GM23338 (cell line): Measurements from ENCODE around the gene CCL8. TPM values are rescaled to one million over a fixed set of nuclear protein-coding genes. Genes with fewer than 3 reads are reported as not detected.

Experiments
- ATAC-seq: fragments of 200-7000 bp; cut with Tn5 transposase; 3 replicates; pipeline ENCODE4 v1.9.1; 2020
- DNase-seq: peaks from one replicate; pipeline ENCODE4 v3.0.0-alpha.2; 2015; ENCODE audit warnings: low spot score
- H2AFZ ChIP-seq: fragments of 200-600 bp; sonication (generic); 2 replicates; pipeline ENCODE4 v1.8.0; 2016; ENCODE audit warnings: antibody characterized with exemption, mild to moderate bottlenecking, moderate library complexity
- H3F3A ChIP-seq: fragments of 200-600 bp; sonication (generic); replicated peaks from 2 replicates; pipeline ENCODE4 v1.8.0; 2017; ENCODE audit warnings: antibody characterized with exemption, mixed run types, low read depth
- H3K27ac ChIP-seq: fragments of 200-600 bp; sonication (generic); 2 replicates; pipeline ENCODE4 v1.6.1; 2016; ENCODE audit warnings: low read depth
- H3K27me3 ChIP-seq: fragments of 200-600 bp; sonication (generic); 2 replicates; pipeline ENCODE4 v1.8.0; 2016; ENCODE audit warnings: mild to moderate bottlenecking, mixed run types, moderate library complexity; ENCODE audit not compliant: insufficient read depth
- H3K36me3 ChIP-seq: fragments of 200-600 bp; sonication (generic); 2 replicates; pipeline ENCODE4 v1.8.0; 2016; ENCODE audit warnings: mild to moderate bottlenecking; ENCODE audit not compliant: insufficient read depth
- H3K4me1 ChIP-seq: fragments of 200-600 bp; sonication (generic); 2 replicates; pipeline ENCODE4 v1.8.0; 2016; ENCODE audit warnings: mild to moderate bottlenecking, moderate library complexity; ENCODE audit not compliant: insufficient read depth
- H3K4me2 ChIP-seq: fragments of 200-600 bp; sonication (generic); 2 replicates; pipeline ENCODE4 v1.7.1; 2017; ENCODE audit warnings: mixed run types
- H3K4me3 ChIP-seq: fragments of 200-600 bp; sonication (generic); 2 replicates; pipeline ENCODE4 v1.6.1; 2016; ENCODE audit warnings: mixed run types
- H3K79me2 ChIP-seq: fragments of 200-600 bp; sonication (generic); replicated peaks from 2 replicates; pipeline ENCODE4 v1.8.0; 2017; ENCODE audit warnings: mild to moderate bottlenecking; ENCODE audit not compliant: insufficient read depth
- H3K9me2 ChIP-seq: fragments of 200-600 bp; sonication (generic); 2 replicates; pipeline ENCODE4 v1.8.0; 2017; ENCODE audit not compliant: insufficient read depth
- H4K20me1 ChIP-seq: fragments of 200-600 bp; sonication (generic); replicated peaks from 2 replicates; pipeline ENCODE4 v1.8.0; 2017; ENCODE audit warnings: mild to moderate bottlenecking; ENCODE audit not compliant: insufficient read depth
- H3K27ac Mint-ChIP-seq: 2 replicates; pipeline ENCODE4 v1.8.0; 2020; ENCODE audit warnings: inconsistent platforms, mild to moderate bottlenecking, moderate library complexity, mixed read lengths
- H3K27me3 Mint-ChIP-seq: 3 replicates; pipeline ENCODE4 v1.8.0; 2022; ENCODE audit warnings: low read depth, mild to moderate bottlenecking, moderate library complexity, mixed read lengths, inconsistent platforms; ENCODE audit not compliant: insufficient read depth, poor library complexity
- H3K36me3 Mint-ChIP-seq: 3 replicates; pipeline ENCODE4 v1.8.0; 2021; ENCODE audit warnings: low read depth, mild to moderate bottlenecking, inconsistent platforms, moderate library complexity, mixed read lengths
- H3K4me1 Mint-ChIP-seq: 3 replicates; pipeline ENCODE4 v1.8.0; 2020; ENCODE audit warnings: mild to moderate bottlenecking, inconsistent platforms, mixed read lengths
- H3K4me3 Mint-ChIP-seq: 3 replicates; pipeline ENCODE4 v1.8.0; 2021; ENCODE audit warnings: moderate library complexity, mild to moderate bottlenecking, inconsistent platforms, mixed read lengths
- H3K9me3 Mint-ChIP-seq: 3 replicates; pipeline ENCODE4 v1.8.0; 2020; ENCODE audit warnings: moderate library complexity, mild to moderate bottlenecking, inconsistent platforms, mixed read lengths
- CREB1 ChIP-seq: fragments of 250-450 bp; sonication (Bioruptor Pico); IDR thresholded peaks from 2 replicates; pipeline ENCODE4 v1.5.0; 2020; ENCODE audit warnings: low read depth, mild to moderate bottlenecking, moderate library complexity
- EZH2 ChIP-seq: fragments of 200-600 bp; sonication (generic); IDR thresholded peaks from one replicate; pipeline ENCODE4 v1.8.0; 2017; ENCODE audit warnings: antibody characterized with exemption, mild to moderate bottlenecking, low read depth; ENCODE audit not compliant: unreplicated experiment
- EZH2phosphoT487 ChIP-seq: fragments of 200-600 bp; sonication (generic); IDR thresholded peaks from one replicate; pipeline ENCODE4 v1.8.1; 2018; ENCODE audit warnings: antibody characterized with exemption; ENCODE audit not compliant: unreplicated experiment
- JUNB ChIP-seq: IDR thresholded peaks from one replicate; pipeline ENCODE4 v1.6.1; 2016; ENCODE audit warnings: antibody characterized with exemption; ENCODE audit not compliant: unreplicated experiment
- NANOG ChIP-seq: IDR thresholded peaks from 2 replicates; pipeline ENCODE4 v1.6.1; 2016; ENCODE audit warnings: antibody characterized with exemption, borderline replicate concordance
- POLR2AphosphoS5 ChIP-seq: IDR thresholded peaks from 2 replicates; pipeline ENCODE4 v1.6.1; 2016; ENCODE audit warnings: antibody characterized with exemption, low read depth
- STAT1 ChIP-seq: IDR thresholded peaks from one replicate; pipeline ENCODE4 v1.6.1; 2016; ENCODE audit warnings: antibody characterized with exemption; ENCODE audit not compliant: unreplicated experiment
- ZNF114 ChIP-seq: fragments of 250-450 bp; sonication (Bioruptor Pico); IDR thresholded peaks from 2 replicates; pipeline ENCODE4 v1.5.0; 2020; ENCODE audit warnings: mild to moderate bottlenecking, moderate library complexity
- ZNF331 ChIP-seq: fragments of 250-450 bp; sonication (Bioruptor Pico); IDR thresholded peaks from 2 replicates; pipeline ENCODE4 v1.5.0; 2020; ENCODE audit warnings: low read depth, mild to moderate bottlenecking, moderate library complexity
- polyA plus RNA-seq: library from polyadenylated mRNA; unstranded; fragments of >200 nt; fragmentation: Nextera tagmentation; extraction: Ambion mirVana; gene quantifications from 2 replicates; pipeline ENCODE4 v1.2.1, GENCODE V29; 2016
- total RNA-seq: library from RNA; depleted of rRNA; stranded (reverse); fragments of >200 nt; shearing (Covaris generic); gene quantifications from 2 replicates; pipeline ENCODE4 v1.2.3, GENCODE V29; 2014
- TF ChIP-seq, protein P1 (sequence below): IDR thresholded peaks from one replicate; pipeline ENCODE4 v1.6.1; 2018; ENCODE audit warnings: antibody characterized with exemption; ENCODE audit not compliant: unreplicated experiment
- TF ChIP-seq, protein P2 (sequence below): IDR thresholded peaks from 2 replicates; pipeline ENCODE4 v1.6.1; 2016; ENCODE audit warnings: antibody characterized with exemption
- TF ChIP-seq, protein P3 (sequence below), 2 experiments: fragments of 200-600 bp in 1 of 2; sonication (generic) in 1 of 2; conservative IDR thresholded peaks; 2 replicates each; pipeline versions ENCODE4 v1.5.1 to v1.6.1; 2016 to 2017; ENCODE audit warnings: antibody characterized with exemption in 2 of 2, low read depth in 2 of 2, mild to moderate bottlenecking in 2 of 2, moderate library complexity in 1 of 2
- TF ChIP-seq, protein P4 (sequence below): fragments of 250-450 bp; sonication (Bioruptor Pico); IDR thresholded peaks from 2 replicates; pipeline ENCODE4 v1.5.0; 2020; ENCODE audit warnings: mild to moderate bottlenecking, moderate library complexity

The CCL8 gene
- total and polyA plus RNA-seq, 2 experiments from 2014 or later, result not detected

DNA sequence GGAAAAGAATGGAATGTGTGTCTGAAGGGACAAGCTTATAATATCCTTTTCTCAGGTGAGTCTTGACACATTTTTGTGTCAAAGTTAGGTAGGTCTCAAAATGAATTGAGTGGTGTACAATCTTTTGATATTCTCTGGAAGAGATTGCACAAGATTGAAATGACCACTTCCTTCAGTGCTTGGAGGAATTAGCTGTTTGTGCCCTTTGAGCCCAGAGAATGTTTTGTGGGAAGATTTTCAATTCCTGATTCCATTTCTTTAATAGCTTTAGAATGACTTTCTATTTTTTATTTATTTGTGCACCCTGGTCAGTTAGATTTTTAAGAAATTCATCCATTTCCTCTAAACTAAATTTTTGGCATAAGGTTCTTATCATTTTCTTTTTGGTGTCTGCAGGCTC lies 35.4 kb downstream of the CCL8 start:
- ATAC-seq, result no peak
- no peaks in the 10 kb centered on the region for H3F3A ChIP-seq
- H3K36me3 ChIP-seq, result no peaks in the 10 kb centered on the region
- no peak overlapping the region for H2AFZ ChIP-seq
- H3K27ac ChIP-seq, result no peak overlapping the region
- no peaks in the 10 kb centered on the region for H3K36me3 Mint-ChIP-seq
- H3K9me3 Mint-ChIP-seq, result peaks cover 2% of the 10 kb centered on the region; the same call in 2 of the 3 replicates
- no peaks in the 10 kb centered on the region for H3K4me1 ChIP-seq
- no peak for DNase-seq
- H3K4me1 Mint-ChIP-seq, result no peaks in the 10 kb centered on the region
- no peaks in the 10 kb centered on the region for H3K27me3 ChIP-seq
- no peak overlapping the region for H3K4me3 ChIP-seq
- H3K4me2 ChIP-seq, result no peak overlapping the region
- no peak overlapping the region for H3K4me3 Mint-ChIP-seq
- no peaks in the 10 kb centered on the region for H3K27me3 Mint-ChIP-seq
- TF ChIP-seq JUNB (no peak), ZNF331 (no peak), NANOG (no peak), CREB1 (CRISPR knock-in tag) (no peak), POLR2AphosphoS5 (no peak), EZH2 (no peak), ZNF114 (no peak), STAT1 (no peak), EZH2phosphoT487 (no peak)
- TF ChIP-seq, protein P1, sequence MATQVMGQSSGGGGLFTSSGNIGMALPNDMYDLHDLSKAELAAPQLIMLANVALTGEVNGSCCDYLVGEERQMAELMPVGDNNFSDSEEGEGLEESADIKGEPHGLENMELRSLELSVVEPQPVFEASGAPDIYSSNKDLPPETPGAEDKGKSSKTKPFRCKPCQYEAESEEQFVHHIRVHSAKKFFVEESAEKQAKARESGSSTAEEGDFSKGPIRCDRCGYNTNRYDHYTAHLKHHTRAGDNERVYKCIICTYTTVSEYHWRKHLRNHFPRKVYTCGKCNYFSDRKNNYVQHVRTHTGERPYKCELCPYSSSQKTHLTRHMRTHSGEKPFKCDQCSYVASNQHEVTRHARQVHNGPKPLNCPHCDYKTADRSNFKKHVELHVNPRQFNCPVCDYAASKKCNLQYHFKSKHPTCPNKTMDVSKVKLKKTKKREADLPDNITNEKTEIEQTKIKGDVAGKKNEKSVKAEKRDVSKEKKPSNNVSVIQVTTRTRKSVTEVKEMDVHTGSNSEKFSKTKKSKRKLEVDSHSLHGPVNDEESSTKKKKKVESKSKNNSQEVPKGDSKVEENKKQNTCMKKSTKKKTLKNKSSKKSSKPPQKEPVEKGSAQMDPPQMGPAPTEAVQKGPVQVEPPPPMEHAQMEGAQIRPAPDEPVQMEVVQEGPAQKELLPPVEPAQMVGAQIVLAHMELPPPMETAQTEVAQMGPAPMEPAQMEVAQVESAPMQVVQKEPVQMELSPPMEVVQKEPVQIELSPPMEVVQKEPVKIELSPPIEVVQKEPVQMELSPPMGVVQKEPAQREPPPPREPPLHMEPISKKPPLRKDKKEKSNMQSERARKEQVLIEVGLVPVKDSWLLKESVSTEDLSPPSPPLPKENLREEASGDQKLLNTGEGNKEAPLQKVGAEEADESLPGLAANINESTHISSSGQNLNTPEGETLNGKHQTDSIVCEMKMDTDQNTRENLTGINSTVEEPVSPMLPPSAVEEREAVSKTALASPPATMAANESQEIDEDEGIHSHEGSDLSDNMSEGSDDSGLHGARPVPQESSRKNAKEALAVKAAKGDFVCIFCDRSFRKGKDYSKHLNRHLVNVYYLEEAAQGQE, result no peak
- TF ChIP-seq, protein P2, sequence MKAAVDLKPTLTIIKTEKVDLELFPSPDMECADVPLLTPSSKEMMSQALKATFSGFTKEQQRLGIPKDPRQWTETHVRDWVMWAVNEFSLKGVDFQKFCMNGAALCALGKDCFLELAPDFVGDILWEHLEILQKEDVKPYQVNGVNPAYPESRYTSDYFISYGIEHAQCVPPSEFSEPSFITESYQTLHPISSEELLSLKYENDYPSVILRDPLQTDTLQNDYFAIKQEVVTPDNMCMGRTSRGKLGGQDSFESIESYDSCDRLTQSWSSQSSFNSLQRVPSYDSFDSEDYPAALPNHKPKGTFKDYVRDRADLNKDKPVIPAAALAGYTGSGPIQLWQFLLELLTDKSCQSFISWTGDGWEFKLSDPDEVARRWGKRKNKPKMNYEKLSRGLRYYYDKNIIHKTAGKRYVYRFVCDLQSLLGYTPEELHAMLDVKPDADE, result no peak
- TF ChIP-seq, protein P3, sequence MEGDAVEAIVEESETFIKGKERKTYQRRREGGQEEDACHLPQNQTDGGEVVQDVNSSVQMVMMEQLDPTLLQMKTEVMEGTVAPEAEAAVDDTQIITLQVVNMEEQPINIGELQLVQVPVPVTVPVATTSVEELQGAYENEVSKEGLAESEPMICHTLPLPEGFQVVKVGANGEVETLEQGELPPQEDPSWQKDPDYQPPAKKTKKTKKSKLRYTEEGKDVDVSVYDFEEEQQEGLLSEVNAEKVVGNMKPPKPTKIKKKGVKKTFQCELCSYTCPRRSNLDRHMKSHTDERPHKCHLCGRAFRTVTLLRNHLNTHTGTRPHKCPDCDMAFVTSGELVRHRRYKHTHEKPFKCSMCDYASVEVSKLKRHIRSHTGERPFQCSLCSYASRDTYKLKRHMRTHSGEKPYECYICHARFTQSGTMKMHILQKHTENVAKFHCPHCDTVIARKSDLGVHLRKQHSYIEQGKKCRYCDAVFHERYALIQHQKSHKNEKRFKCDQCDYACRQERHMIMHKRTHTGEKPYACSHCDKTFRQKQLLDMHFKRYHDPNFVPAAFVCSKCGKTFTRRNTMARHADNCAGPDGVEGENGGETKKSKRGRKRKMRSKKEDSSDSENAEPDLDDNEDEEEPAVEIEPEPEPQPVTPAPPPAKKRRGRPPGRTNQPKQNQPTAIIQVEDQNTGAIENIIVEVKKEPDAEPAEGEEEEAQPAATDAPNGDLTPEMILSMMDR (conservative IDR thresholded peaks at IDR 0.05; ENCODE audit: low read depth in 2 of 2), result no peak
- TF ChIP-seq, protein P4, sequence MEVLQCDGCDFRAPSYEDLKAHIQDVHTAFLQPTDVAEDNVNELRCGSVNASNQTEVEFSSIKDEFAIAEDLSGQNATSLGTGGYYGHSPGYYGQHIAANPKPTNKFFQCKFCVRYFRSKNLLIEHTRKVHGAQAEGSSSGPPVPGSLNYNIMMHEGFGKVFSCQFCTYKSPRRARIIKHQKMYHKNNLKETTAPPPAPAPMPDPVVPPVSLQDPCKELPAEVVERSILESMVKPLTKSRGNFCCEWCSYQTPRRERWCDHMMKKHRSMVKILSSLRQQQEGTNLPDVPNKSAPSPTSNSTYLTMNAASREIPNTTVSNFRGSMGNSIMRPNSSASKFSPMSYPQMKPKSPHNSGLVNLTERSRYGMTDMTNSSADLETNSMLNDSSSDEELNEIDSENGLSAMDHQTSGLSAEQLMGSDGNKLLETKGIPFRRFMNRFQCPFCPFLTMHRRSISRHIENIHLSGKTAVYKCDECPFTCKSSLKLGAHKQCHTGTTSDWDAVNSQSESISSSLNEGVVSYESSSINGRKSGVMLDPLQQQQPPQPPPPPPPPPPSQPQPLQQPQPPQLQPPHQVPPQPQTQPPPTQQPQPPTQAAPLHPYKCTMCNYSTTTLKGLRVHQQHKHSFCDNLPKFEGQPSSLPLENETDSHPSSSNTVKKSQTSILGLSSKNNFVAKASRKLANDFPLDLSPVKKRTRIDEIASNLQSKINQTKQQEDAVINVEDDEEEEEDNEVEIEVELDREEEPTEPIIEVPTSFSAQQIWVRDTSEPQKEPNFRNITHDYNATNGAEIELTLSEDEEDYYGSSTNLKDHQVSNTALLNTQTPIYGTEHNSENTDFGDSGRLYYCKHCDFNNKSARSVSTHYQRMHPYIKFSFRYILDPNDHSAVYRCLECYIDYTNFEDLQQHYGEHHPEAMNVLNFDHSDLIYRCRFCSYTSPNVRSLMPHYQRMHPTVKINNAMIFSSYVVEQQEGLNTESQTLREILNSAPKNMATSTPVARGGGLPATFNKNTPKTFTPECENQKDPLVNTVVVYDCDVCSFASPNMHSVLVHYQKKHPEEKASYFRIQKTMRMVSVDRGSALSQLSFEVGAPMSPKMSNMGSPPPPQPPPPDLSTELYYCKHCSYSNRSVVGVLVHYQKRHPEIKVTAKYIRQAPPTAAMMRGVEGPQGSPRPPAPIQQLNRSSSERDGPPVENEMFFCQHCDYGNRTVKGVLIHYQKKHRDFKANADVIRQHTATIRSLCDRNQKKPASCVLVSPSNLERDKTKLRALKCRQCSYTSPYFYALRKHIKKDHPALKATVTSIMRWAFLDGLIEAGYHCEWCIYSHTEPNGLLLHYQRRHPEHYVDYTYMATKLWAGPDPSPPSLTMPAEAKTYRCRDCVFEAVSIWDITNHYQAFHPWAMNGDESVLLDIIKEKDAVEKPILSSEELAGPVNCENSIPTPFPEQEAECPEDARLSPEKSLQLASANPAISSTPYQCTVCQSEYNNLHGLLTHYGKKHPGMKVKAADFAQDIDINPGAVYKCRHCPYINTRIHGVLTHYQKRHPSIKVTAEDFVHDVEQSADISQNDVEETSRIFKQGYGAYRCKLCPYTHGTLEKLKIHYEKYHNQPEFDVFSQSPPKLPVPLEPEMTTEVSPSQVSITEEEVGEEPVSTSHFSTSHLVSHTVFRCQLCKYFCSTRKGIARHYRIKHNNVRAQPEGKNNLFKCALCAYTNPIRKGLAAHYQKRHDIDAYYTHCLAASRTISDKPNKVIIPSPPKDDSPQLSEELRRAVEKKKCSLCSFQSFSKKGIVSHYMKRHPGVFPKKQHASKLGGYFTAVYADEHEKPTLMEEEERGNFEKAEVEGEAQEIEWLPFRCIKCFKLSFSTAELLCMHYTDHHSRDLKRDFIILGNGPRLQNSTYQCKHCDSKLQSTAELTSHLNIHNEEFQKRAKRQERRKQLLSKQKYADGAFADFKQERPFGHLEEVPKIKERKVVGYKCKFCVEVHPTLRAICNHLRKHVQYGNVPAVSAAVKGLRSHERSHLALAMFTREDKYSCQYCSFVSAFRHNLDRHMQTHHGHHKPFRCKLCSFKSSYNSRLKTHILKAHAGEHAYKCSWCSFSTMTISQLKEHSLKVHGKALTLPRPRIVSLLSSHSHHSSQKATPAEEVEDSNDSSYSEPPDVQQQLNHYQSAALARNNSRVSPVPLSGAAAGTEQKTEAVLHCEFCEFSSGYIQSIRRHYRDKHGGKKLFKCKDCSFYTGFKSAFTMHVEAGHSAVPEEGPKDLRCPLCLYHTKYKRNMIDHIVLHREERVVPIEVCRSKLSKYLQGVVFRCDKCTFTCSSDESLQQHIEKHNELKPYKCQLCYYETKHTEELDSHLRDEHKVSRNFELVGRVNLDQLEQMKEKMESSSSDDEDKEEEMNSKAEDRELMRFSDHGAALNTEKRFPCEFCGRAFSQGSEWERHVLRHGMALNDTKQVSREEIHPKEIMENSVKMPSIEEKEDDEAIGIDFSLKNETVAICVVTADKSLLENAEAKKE (CRISPR knock-in tag), result no peak
- H3K79me2 ChIP-seq, result no peaks in the 10 kb centered on the region
- H4K20me1 ChIP-seq, result no peaks in the 10 kb centered on the region
- no peak overlapping the region for H3K27ac Mint-ChIP-seq
- peaks cover 10% of the 10 kb centered on the region for H3K9me2 ChIP-seq
